GM18867 (cell line): ENCODE results near the gene GOT2.
"Not testable (repeated sequence)": the region's sequence is repeated elsewhere in the genome, so short reads cannot be mapped to it uniquely, and the experiment has no call there.

Source experiments
- ATAC-seq: cut with Tn5 transposase; IDR thresholded peaks from one replicate; pipeline ENCODE4 v1.9.1; 2021; ENCODE audit warnings: mild to moderate bottlenecking, moderate library complexity; ENCODE audit not compliant: unreplicated experiment

The GOT2 gene

DNA sequence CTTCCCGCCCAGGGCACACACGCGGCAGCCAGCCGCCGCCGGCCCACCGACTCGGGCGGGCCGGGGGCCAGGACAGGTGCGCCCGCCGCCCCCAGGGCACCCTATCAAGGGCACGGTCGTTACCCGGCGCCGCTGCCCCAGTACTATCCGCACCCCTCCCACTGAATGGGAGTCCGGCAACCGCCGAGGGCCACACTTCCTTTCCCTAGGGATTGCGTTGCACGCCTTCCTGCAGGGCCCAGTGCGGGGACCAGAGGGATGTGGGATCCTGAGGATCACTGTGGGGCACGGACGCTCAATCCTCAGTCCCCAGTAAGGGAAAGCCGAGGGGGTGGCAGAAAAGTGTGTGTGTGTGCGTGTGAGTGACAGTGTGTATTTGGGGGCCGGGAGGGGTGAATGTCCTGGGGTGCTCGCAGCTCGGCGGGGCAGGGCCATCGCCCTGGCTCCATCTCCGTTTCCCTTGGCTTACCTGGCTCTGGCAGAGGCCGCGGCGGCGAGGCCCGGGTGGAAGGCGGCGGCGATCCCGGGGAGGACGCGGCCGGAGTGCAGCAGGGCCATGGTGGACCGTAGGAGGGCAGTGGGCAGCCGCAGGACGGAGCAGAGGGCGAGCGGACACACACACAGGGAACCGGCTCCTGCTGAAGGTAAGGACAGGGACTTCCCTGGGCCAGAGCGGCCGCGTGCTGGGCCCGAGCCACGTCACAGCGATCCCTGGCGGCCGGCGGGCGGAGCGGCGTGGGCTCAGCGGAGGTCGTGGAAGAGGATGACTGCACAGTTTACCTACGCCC, at the start of gene GOT2:
GOT2 (minus strand) TSS at position 646 of the 788 bp plus-strand sequence; CDS start at position 558, 88 bp downstream.
- ATAC-seq: peak; percentile 94

DNA sequence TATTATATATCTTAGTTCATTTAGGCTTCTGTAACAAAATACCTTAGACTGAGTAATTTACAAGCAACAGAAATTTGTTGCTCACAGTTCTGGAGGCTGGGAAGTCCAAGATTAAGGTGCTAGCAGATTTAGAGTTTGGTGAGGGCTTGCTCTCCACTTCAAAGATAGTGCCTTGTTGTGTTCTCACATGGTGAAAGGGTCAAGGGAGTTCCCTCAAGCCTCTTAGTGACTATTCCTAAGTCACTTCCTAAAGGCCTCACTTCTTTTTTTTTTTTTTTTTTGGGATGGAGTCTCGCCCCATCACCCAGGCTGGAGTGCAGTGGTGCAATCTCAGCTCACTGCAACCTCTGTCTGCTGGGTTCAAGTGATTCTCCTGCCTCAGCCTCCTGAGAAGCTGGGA, 45.2 kb upstream of the GOT2 start:
- not testable (repeated sequence) for ATAC-seq

DNA sequence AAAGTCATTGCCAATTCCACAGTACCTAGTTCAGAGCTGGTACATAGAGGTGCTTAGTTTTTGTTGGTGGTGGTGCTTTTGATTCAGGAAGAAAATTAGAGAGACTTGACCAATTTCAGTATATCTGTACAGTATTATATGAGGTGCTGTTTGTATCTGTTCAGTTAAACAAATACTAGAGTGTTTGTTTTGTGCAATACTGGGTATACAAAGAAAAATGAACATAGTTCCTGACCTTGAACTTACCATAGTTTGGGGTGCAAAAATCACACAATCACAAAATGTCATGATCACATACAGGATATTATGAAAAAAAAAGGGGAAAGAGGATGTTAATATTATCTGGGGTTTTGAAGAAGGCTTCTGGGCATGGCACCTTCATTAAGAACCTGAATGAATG, 39.8 kb upstream of the GOT2 start:
- ATAC-seq: no peak

DNA sequence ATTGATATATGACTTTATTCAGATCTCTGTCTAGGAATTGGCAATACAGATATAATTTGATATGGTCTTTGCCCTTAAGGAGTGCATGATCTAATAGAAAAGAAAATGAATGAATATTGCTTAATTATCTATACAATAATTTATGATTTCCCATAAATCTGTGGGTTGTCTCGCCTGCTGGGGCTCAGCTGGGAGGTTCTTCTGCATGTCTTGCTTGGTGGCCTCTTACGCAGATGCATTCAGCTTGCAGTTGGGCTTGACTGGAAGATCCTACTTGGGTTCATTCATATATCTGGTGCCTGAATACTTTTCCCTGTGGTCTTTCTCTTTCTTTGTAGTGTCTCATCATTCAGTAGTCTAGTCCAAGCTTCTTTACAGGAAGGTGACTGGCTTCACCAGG, 34.0 kb upstream of the GOT2 start:
- no peak for ATAC-seq

DNA sequence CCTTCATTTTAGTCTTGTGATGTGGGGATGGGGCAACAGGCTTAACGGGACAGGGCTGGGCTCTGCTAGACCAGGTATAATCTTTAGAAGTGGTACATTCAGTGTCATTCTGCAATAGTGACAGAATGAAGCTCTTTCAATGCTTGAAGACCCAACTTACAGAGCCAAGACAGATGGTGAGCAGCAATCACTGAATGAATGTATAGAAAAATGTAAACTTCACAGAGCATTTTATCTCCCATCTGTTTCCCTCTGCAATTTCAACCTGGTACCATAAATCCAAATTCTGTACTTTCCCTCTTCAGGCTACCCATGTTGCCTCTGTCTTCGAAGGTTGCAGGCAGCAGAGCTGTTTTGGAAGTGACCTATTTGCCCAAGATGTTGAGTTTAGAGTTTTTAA, 33.5 kb upstream of the GOT2 start:
- ATAC-seq: no peak

DNA sequence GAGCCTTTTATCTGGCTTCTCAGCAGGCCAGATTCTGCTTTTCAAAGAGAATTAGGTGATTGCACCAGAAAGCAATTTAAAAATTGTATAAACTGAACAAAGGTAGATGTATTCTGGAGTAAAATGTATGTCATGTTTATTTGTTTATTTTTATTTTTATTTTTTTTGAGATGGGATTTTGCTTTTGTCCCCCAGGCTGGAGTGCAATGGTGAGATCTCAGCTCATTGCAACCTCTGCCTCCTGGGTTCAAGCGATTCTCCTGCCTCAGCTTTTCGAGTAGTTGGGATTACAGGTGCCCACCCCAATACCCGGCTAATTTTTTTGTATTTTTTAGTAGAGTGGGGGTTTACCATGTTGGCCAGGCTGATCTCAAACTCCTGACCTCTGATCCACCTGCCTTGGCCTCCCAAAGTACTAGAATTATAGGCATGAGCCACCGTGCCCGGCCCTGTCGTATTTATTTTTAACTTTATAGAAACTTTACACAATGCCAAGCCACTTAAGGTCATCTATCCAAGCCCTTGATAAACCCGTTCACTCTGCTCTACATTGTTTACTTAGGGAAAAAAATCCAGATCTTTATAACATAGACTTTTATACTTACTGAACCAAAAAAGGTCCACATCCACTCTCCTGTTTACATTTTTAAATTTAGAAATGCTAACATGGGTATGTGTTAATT, 22.7 kb upstream of the GOT2 start:
- no peak for ATAC-seq

DNA sequence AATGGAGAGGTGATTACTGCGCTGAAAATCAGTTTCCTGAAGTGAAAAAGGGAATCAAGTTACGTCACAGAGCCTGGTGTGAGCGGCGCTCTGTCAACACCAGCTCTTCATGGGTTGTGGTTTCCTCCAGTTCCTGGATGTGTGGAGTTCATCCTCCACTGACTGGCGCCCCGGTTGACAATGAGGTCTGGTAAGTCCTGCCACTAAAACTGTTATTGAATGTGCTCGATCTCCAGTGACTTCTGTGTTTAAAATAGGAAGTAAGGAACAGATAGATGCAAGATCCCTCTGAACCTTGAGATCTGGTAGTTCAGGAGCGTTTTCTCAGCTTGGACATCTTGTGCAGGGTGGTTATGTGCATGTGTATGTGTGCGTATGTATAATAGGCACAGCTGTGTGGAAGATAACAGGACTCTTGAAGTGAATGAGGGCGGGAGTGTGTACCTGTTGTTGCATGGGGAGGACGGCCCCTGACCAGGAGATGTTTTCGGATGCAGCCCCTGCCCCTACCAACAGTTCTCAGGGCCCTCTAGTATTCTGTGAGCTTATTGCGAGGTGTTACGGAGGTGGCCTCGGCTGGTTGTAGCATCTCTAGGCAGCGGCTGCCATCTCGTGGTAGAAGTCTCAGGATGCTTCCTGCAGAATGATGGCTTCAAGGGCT, 22.0 kb upstream of the GOT2 start:
- ATAC-seq: peak; percentile 98

DNA sequence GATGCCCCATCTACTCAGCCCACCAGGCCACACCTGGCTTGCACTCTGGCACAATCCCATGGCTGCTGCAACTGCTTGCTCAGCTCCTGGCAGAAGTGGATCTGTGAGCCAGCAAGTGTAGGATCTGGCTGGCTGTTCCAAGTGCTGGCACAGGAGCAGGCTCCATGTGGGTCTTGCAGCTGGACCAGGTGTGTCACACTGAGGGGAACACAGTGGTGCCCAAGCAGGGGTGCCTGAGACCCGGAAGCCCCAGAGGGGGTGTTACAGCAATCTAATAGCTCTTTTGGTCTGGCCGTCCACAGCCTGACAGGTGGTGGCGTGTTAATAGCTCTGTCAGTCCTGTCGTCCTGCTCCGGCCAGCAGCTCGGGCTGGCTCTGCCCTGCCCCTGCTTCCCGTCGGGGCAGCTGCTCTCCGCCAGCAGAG, 19.6 kb upstream of the GOT2 start:
- no peak for ATAC-seq

DNA sequence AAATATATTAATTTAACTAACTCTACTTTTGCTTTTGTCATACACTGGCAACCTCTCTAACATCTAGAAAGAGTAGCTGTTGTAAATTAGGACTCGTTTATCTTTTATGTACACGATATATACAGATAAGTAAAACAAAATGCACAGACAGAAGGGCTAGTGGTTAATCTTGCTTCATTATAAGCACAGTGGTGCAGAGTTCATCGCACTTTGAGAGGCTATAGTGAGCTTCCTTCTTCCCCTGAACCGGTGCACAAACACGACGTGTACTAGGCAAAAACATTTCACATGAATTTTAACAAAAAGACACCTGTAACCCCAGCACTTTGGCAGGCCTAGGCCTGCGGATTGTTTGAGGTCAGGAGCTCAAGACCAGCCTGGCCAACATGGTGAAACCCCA, 10.4 kb upstream of the GOT2 start:
- no peak for ATAC-seq

DNA sequence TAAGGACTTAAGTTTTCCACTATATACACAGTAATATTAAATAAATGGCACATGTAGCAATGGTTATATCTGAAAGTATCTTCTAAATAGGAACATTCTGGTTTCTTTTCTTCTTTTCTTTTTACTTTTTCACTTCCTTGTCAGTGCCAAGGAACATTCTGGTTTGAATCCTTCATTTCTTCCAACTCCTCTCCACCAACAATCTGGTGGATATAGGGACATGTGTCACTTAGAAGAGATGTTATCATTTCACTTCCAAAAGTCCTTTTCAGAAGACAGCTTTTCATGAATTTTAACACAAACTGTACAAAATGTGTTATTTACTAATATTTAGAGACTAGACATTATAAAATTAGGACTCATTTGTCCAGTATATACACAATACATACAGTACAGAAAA, 7.9 kb upstream of the GOT2 start:
- no peak for ATAC-seq

DNA sequence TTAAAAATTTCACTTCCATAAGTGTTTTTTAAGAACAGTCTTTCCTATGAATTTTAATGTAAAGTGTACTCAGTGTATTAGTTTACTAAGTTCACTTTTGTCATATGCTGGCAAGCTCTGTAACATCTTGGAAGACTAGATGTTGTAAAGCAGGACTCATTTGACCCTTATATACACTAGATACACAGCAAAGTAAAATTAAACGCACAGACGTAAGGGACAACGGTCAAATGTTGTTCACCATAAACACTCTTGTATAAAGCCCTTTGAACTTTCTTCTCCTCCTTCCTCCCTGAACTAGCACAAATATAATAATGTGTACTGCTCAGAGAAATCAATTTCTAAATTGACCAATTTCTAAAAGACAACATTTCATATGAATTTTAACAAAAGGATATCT, 7.0 kb upstream of the GOT2 start:
- ATAC-seq: no peak

DNA sequence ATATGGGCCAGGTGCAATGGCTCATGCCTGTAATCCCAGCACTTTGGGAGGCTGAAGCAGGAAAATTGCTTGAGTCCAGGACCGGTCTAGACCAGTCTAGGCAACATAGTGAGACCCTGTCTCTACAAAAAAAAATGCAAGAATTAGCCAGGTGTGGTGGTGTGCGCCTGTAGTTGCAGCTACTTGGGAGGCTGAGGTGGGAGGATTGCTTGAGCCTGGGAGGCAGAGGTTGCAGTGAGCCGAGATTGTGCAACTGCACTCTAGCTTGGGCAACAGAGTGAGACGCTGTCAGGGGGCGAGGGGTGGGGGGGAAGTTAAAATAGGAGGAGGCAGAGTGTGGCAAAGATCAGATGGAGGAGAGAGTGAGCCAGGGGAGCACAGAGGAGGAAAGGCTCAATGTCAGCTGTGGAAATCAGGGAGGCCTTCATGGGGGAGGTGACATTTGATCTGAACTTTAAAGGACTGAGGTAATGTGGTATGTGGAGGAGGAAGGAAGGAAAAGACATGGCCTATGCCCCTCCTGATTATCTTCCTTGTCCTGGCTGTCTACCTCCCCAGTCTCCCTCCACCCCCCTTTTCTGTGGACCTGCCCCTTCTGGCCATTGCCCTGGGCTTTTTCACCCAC, 4.7 kb upstream of the GOT2 start:
- ATAC-seq: no peak

DNA sequence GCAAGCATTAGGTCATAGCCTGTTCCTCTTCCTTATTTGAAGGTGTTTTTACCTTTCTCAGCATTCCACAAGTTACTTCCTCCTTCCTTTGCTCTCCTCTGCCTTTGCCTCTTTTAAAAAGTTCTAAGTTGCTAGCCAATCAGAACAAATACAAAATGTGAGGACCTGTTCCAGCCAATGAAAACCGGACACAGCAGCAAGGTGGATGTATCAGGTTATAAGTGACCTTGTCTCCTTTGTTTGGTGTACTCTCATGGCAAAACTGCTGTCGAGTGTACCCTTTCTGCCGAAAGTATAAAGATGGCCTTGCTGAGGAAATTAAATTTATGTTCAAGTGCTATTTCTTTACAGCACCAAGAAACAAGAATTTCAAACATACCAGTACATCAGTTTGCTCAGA, 2.2 kb upstream of the GOT2 start:
- not testable (repeated sequence) for ATAC-seq

DNA sequence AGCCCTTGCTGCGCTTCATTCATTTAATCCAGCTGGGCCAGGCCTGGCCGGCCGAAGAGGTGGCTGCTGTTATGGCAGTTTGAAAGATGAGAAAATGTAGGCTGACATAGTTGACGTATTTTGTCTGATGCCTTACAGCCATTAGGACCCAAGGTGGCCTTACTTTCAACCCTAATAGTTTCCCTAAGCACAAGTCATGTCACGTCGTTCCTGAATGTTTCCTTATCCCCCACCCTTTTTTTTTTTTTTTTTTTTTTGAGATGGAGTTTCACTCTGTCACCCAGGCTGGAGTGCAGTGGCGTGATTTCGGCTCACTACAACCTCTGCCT, 307 bp upstream of the GOT2 start:
- no peak for ATAC-seq

DNA sequence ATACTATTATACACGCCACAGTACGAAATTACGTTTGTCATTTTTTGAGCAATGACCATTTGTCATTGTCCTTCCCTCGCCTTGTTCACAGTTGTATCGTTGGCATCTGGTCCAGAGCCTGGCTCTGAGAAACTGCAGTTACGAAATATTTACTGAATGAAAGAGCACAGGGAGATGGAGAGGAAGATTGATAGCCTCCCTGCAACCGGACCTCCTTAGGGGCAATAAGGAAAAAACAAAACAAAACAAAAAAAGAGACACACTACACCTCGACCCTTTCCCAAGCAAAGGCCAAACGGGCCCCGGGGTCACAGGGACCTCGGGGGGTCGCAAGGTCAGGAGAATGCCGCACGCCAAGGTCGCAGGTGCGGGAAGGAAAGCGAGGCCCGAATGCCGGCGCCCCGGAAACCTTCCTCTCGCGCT, 857 bp downstream of the GOT2 start:
- ATAC-seq: no peak

DNA sequence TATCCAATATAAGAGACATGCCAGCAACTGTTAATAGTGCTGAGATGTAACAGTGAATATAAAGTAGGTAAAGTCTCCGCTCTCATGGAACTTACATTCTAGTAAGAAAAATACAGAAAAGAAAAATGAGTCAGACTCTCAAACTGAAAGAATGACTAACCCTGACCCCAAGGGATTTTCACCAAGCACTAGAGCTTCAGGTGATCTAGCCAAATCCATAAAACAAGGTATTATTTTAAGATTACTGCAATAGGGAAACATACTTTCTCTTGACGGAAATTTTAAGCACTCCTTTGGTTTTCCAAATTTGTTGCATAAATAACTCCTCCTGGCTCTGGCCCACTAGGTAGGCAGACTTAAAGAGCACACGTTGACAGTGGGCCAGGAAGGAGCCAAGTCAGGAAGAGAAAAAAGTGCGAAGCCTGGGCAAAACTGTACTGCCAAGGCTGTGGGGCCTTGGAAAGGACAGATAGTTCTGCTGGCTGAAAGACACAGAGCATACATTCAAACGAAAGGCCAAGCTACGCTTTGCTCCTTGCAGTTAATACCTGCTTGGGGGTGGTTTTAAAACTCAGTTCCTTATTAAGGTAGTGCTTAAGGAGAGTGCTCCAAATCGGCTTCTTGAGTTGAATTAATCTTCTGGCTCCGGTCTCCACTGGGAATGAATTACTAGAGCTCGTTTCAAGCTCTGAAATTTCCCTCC, 1.4 kb downstream of the GOT2 start:
- peak; percentile 39 for ATAC-seq

DNA sequence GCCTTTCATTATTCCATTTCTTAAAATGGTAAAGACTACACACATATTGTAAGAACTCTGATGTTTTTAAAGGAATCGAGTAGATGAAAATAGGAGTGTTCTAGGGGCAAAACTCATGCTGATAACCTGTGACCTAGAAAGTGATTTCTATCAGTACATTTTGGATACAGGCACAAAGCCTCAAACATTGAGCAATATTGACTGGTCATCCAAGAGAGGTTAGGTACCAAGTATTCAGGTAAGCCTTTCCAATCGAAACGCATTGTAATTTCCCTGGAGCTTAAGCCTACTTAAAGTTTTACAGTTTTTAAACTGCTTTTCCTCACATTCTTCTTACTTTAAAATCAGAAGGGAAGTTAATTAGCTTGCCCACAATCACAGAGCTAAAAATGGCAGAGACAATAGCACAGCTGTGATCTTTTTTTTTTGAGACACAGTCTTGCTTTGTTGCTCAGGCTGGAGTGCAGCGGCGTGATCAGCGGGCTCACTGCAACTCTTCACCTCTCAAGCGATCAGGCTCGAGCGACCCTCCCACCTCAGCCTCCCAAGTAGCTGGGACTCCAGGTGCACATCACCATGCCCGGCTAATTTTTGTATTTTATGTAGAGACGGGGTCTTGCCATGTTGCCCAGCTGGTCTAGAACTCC, 3.3 kb downstream of the GOT2 start:
- ATAC-seq: no peak

DNA sequence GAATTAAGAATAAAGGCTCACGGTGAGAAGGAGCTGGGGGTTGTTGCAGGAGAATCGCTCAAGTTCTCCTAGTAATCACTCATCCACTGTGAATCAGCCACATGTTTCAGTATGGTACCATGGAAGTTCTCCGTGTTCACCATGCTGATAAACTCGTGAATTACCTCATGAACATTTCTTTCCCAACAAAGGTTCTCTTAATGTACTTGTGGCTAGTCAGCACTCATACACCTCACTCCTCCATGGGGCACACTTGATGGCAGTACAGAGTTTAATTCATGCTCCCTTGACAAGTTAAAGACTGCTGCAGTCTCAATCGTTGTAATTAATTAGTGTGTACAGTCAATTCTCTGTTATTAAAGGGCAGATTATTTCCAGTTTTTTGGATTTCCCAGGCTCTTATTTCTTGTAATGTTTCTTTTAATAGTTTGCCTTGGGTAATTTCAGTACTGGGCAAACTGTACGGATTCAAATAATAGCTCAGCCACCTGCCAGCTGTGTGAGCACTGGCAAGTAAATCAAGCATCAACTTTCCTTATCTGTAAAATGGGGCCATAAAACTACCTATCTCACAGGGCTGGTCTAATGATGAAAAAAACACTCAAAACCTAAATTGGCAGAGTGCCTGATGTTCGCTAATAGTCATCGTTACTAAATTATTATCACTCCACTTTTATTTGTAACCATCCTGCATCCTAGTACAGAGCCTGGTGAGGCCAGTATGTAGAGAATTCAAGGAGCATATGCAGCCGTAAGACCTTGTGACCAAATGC, 6.1 kb downstream of the GOT2 start:
- no peak for ATAC-seq

DNA sequence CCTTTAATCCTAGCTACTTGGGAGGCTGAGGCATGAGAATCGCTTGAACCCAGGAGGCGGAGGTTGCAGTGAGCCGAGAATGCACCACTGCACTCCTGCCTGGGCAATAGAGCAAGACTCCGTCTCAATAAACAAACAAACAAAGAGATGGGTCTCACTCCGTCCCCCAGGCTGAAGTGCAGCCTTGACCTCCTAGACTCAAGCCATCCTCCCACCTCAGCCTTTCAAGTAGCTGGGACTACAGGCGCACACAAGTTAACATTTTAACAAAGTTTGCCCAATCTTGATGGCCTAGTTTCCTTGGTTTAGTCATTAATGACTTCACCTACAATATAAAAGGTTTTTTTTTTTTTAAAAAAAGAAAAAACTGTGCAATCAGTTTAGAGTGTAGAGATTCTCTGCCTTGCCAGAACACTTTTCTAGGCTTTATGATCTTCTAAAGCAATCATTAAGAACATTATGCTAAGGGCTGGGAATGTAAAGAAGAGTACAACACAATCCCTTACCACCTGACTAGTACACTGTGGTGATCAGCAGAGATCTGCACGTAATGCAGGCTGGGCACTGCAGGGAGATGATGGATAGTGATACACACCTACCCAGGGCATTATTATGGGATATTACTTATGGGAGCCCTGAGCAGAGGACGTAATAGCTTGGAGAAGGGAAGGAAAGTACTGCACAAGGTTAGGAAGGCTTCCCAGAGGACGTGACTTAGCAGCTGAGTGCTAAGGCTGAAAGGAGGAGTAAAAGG, 6.9 kb downstream of the GOT2 start:
- ATAC-seq: no peak
